Heart right ventricle (tissue), 16 donors: Measurements from ENCODE around the gene SMIM12. TPM values are rescaled to one million over a fixed set of nuclear protein-coding genes. Genes with fewer than 3 reads are reported as not detected.
A peak's percentile ranks its signal among the peaks of the same experiment; 100 is the strongest.

Experiments
- ATAC-seq, 8 donors: fragments of 200-7000 bp; cut with Tn5 transposase; one replicate each; pipeline ENCODE4 v1.9.1; 2020; ENCODE audit warnings: mild to moderate bottlenecking in 8 of 8, moderate library complexity in 8 of 8, moderate number of reproducible peaks in 1 of 8
- DNase-seq, 2 donors: peaks; one replicate each; pipeline ENCODE4 v3.0.0-alpha.2; 2020
- H3K27ac ChIP-seq, 10 donors: fragments of 200-600 bp; sonication (generic) in 2 of 10; one replicate each; pipeline versions ENCODE4 v1.5.0 to v1.8.0; 2020 to 2022; ENCODE audit warnings: mild to moderate bottlenecking in 3 of 10
- H3K27me3 ChIP-seq, 7 donors: fragments of 200-600 bp; one replicate each; pipeline ENCODE4 v1.8.0; 2021 to 2022; ENCODE audit warnings: mild to moderate bottlenecking in 2 of 7
- H3K36me3 ChIP-seq, 9 donors: fragments of 200-600 bp; sonication (generic) in 1 of 9; one replicate each; pipeline versions ENCODE4 v1.5.0 to v1.8.0; 2020 to 2022; ENCODE audit warnings: mild to moderate bottlenecking in 2 of 9
- H3K4me1 ChIP-seq, 9 donors: fragments of 200-600 bp; sonication (generic) in 1 of 9; one replicate each; pipeline versions ENCODE4 v1.5.0 to v1.8.0; 2020 to 2022; ENCODE audit warnings: mild to moderate bottlenecking in 4 of 9
- H3K4me3 ChIP-seq, 10 donors: fragments of 200-600 bp; sonication (generic) in 2 of 10; one replicate each; pipeline versions ENCODE4 v1.5.0 to v1.8.0; 2020 to 2022; ENCODE audit warnings: mild to moderate bottlenecking in 7 of 10, moderate library complexity in 2 of 10
- H3K9me3 ChIP-seq, 11 donors: fragments of 200-600 bp in 10 of 11; sonication (generic) in 2 of 11; one replicate each; pipeline versions ENCODE4 v1.5.0 to v1.8.0; 2013 to 2022; ENCODE audit warnings: mild to moderate bottlenecking in 2 of 11, control low read depth in 1 of 11, moderate library complexity in 1 of 11
- CTCF ChIP-seq, 9 donors: fragments of 200-600 bp; sonication (generic) in 2 of 9; IDR thresholded peaks; one replicate each; pipeline versions ENCODE4 v1.5.0 to v1.8.0; 2021 to 2022; ENCODE audit warnings: antibody characterized with exemption in 9 of 9, mild to moderate bottlenecking in 5 of 9, moderate library complexity in 1 of 9
- WGBS, 2 donors: extraction: QIAGEN DNeasy Blood & Tissue Kit; methylation state at CpG; one replicate each; pipeline ENCODE4 v1.1.7; 2013; ENCODE audit warnings: inconsistent platforms in 1 of 2; 5-methylcytosine and 5-hydroxymethylcytosine counted together
- intact Hi-C, 10 donors: fragments of 100-400 bp; cut with DNase I; formaldehyde crosslinking; loops; one replicate each; pipeline versions ENCODE4 v1.11.1 to v1.14.2; 2022
- polyA plus RNA-seq, 2 donors: library from polyadenylated mRNA; stranded (reverse); fragments of 200-250 nt; gene quantifications; one replicate each; pipeline ENCODE4 v1.2.3, GENCODE V29; 2013
- total RNA-seq, 10 donors: library from RNA; stranded (reverse); fragmentation: NEBNext Ultra II Directional in 3 of 10; extraction: Animal tissue kit (Norgen Biotek cat#: 25700) in 3 of 10; gene quantifications; one replicate each; pipeline versions ENCODE4 v1.2.1 to v1.2.4, GENCODE V29; 2021 to 2023
- donor health status: Arrhythmogenic right ventricular cardiomyopathy.
- donor health status: ischemic (EF 13 %, LVEDD 7.1; RV severe dilation, severe dysfunction).
- donor health status: healthy with polysubstance abuse.
- donor health status: DM: no; HTN: yes; CAD: no.
- donor health status: DM: no; HTN: no; CAD: no.
- donor health status: ischemic (EF 25% LVEDD 6.9; RV normal size, moderate dysfunction).
- donor health status: ischemic (EF 25% LVEDD 5.7; RV mildly dilated, moderate dysfunction).
- donor health status: healthy.
- donor health status: DM: yes; HTN: yes; CAD: no.
- donor health status: Ischemic cardiomyopathy.
- donor health status: ischemic (EF 35%, LVEDD 5.7; RV mildly dilated, moderate dysfunction).
- donor health status: nonischemic (EF 11% LVEDD 7.7; RV severe dilation, severe dysfunction).
- donor health status: DM: yes; HTN: yes; CAD: no.
- donor health status: PGD.
- donor health status: ischemic (EF 29% LVEDD 5.4; RV normal size, mild dysfunction).
- donor health status: nonischemic (EF 23%, LVEDD 6.1; RV moderate dilation, normal function).

Gene SMIM12
- total and polyA plus RNA-seq, 12 donors, result 9.7 to 78.1 (median 43.7) TPM

DNA sequence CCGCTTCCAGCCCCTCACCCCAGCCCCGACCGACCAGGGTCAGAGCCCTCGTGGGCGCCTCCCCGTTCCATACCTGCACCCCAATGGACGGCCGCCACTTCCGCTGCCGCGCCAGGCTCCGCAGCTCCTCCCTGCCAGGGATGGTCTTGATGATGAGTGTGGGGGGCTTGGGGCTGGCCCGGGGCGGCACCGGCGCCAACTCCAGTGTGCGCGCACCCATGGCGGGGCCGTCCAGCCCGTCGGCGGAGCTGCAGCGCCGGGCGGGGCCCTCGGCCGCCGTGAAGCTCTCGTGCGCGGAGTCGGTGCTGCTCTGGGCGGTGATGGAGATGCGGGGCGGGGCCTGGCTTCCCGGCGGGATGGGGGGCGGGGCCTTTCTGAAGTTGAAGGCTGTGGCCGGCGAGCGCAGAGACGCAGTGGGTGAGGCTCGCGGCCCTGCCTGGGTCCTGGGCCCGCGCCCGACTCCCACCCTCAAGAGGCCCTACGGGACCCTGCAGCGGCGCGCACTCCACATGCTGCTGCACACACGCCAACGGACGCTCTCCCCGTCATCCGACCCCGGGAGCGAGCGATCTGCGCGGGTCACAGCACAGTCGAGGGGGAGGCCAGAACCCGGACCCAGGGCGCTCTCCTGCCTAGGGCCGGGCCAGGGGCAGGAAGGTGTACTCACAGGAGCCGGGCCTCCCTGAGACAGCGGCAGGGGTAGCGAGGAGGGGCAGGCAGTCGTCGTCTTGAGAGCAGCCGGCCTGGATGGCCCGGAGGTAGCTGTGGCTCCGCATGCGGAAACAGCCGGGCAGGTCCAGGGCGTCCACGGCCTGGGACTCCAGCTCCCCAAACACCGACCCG, 26.1 kb upstream of the SMIM12 start:
- no peak for TF ChIP-seq CTCF (IDR thresholded peaks at IDR 0.05)
- Histone ChIP-seq H3K4me3 (peak overlapping the region in 9 of 10 donors; percentile 21 to 52 (median 46)), H3K27me3 (peaks cover 10 to 85% (median 64%) of the 10 kb centered on the region in 7 donors), H3K27ac (no peak overlapping the region), H3K4me1 (peaks cover 0 to 12% (median 9%) of the 10 kb centered on the region in 9 donors), H3K36me3 (no peaks in the 10 kb centered on the region), H3K9me3 (peaks cover 0 to 6% (median 0%) of the 10 kb centered on the region in 11 donors)
- 2 to 3% methylated on average over 73 to 80 of the region's 80 CpGs for WGBS, 2 donors
- intact Hi-C loops, result no loop called here
- ATAC-seq (peak; percentile 59 to 85 (median 70)), DNase-seq (peak; percentile 42 to 64)

GRCh38 chr1:34884961-34885360, 25.4 kb upstream of the SMIM12 start:
- intact Hi-C loops, result no loop called here
- TF ChIP-seq CTCF (IDR thresholded peaks at IDR 0.05), result peak in 1 of 9 donors; percentile 3
- H3K36me3 ChIP-seq, result no peaks in the 10 kb centered on the region
- DNase-seq (no peak), ATAC-seq (peak in 1 of 8 donors; percentile 10)
- peaks cover 10 to 88% (median 69%) of the 10 kb centered on the region in 7 donors for H3K27me3 ChIP-seq
- peaks cover 0 to 6% (median 0%) of the 10 kb centered on the region in 11 donors for H3K9me3 ChIP-seq
- WGBS, 2 donors, result 14 to 22% methylated on average over 19 of the region's 19 CpGs
- H3K27ac ChIP-seq, result no peak overlapping the region
- H3K4me1 ChIP-seq, result peaks cover 0 to 12% (median 9%) of the 10 kb centered on the region in 9 donors
- H3K4me3 ChIP-seq, result peak overlapping the region in 7 of 10 donors; percentile 21 to 52 (median 49)

- Histone ChIP-seq H3K9me3 (peaks cover 0 to 6% (median 0%) of the 10 kb centered on the region in 11 donors), H3K27ac (no peak overlapping the region), H3K36me3 (no peaks in the 10 kb centered on the region), H3K4me1 (peaks cover 0 to 12% (median 9%) of the 10 kb centered on the region in 9 donors), H3K4me3 (no peak overlapping the region), H3K27me3 (peaks cover 10 to 88% (median 73%) of the 10 kb centered on the region in 7 donors)
- intact Hi-C loops, result no loop called here
- no peak for TF ChIP-seq CTCF (IDR thresholded peaks at IDR 0.05)
- DNase-seq (no peak), ATAC-seq (no peak)
- WGBS, 2 donors, result 48 to 56% methylated on average over 3 of the region's 3 CpGs
Measured at GRCh38 chr1:34884536-34884935, 25.0 kb upstream of the SMIM12 start.

DNA sequence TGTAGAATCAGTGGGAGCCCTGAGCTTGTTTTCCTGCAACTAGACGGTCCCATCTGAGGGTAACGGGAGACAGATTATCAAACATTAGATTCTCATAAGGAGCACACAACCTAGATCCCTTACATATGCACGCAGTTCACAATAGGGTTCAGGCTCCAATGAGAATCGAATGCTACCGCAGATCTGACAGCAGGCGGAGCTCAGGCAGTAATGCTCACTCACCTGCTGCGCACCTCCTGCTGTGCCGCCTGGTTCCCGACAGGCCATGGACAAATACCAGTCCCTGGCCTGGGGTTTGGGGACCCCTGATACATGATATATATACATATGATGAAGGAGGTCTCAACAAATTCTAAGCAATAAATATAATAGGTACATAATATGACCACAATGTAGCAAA, 19.7 kb upstream of the SMIM12 start:
- Histone ChIP-seq H3K27me3 (peaks cover 0 to 93% (median 69%) of the 10 kb centered on the region in 7 donors), H3K27ac (no peak overlapping the region)
- WGBS, 2 donors, result 61 to 68% methylated on average over 9 of the region's 9 CpGs

More for the DNA sequence above, 19.7 kb upstream of the SMIM12 start:
- intact Hi-C loops, result loop anchor here in 1 of 10 donors (10.0 kb wide), 1 partner anchor 96 kb away; no protein-coding TSS in a partner anchor
- DNase-seq (no peak), ATAC-seq (no peak)
- Histone ChIP-seq H3K9me3 (peaks cover 0 to 6% (median 0%) of the 10 kb centered on the region in 11 donors), H3K4me3 (no peak overlapping the region), H3K4me1 (no peaks in the 10 kb centered on the region), H3K36me3 (no peaks in the 10 kb centered on the region)
- no peak for TF ChIP-seq CTCF (IDR thresholded peaks at IDR 0.05)
